Activated CD4-positive, CD25-positive, alpha-beta regulatory T cell treated with anti-CD3 and anti-CD28 coated beads, Interleukin-2, amount 50 U/mL, for 72 hours (primary cell): Measurements from ENCODE around the gene LSM7.

ENCODE experiments used
- DNase-seq: peaks from one replicate; pipeline ENCODE4 v3.0.0; 2021

The LSM7 gene

DNA sequence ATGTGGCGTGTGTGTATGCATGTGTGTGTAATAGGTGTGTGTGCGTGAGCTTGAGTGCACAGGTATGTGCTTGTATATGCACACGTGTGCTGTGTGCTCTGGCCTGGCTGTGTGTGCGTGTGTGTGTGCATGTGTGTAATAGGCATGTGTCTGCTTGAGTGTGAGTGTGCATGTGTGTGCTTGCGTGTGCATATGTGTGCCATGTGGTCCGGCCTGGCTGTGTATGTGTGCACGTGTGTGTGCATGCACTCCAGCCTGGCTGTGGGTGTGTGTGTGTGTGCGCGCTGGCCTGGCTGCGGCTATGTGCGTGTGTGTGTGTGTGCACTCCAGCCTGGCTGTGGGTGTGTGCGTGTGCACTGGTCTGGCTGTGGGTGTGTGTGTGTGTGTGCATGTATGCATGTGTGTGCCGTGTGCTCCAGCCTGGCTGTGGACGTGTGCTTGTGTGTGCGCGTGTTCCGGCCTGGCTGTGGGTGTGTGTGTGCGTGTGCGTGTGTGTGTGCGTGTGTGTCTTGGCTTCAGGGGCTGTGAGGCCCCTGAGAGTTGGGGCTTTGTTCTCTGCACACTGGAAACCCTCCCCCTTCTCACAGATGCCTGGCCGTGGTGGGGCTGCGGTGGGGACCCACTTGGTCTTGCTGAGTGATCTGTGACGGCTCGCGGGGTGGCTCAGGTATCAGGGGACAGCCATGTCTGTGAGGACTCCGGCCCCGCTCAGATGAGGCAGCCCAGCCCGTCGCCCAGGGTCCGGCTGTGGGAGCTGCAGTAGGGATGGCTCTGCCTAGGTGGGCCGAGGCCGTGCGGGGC lies 8.3 kb upstream of the LSM7 start:
- DNase-seq = no peak

- DNase-seq = no peak
Measured at GRCh38 chr19:2335848-2336247, 7.5 kb upstream of the LSM7 start.

GRCh38 chr19:2334986-2335846 lies 6.8 kb upstream of the LSM7 start:
- no peak for DNase-seq

DNA sequence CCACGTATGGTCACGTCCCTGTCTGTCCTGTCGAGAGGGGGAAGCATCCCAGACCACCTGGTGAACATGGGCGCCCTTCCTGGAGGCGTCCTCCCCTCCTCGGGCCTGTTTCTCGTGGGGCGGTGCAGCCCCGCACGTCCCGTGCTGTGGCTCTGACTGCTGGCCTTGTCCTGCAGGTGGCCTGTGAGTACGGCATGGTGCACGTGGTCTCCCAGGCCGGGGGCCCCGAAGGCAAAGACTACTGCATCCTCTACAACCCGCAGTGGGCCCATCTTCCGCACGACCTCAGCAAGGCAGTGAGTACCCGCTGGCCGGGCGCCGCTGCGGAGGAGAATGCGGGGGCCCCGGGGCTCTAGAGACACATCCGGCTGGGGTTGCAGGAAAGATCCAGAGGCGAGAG lies 6.0 kb upstream of the LSM7 start:
- no peak for DNase-seq

DNA sequence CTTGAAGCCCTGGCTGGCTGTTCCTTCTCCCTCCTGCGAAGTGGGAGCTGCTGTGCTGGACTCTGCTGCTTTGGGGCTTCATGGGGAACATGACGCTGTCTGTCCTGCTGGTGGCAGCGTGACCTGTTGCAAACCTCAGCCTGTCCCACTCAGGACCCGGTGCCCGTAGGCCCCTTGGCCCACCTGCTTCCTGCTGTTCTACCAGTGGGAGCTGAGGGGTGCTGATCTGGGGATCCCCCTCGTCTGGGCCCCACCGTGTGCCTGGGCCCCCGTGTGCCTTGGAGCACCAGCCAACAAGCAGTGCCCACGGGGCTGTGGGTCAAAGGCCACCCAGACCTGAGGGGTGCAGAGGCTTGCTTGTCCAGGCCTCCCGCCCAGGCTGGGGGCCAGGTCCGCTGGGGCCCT lies 5.4 kb upstream of the LSM7 start:
- no peak for DNase-seq

- no peak for DNase-seq
Measured at GRCh38 chr19:2333027-2333806, 4.8 kb upstream of the LSM7 start.

- DNase-seq = no peak
Measured at GRCh38 chr19:2332341-2333026, 4.1 kb upstream of the LSM7 start.

GRCh38 chr19:2331601-2332246 lies 3.3 kb upstream of the LSM7 start:
- DNase-seq = no peak

GRCh38 chr19:2330632-2331284 lies 2.4 kb upstream of the LSM7 start:
- no peak for DNase-seq

GRCh38 chr19:2330255-2330631 lies 1.9 kb upstream of the LSM7 start:
- no peak for DNase-seq

GRCh38 chr19:2329501-2329916 lies 1.1 kb upstream of the LSM7 start:
- no peak for DNase-seq

DNA sequence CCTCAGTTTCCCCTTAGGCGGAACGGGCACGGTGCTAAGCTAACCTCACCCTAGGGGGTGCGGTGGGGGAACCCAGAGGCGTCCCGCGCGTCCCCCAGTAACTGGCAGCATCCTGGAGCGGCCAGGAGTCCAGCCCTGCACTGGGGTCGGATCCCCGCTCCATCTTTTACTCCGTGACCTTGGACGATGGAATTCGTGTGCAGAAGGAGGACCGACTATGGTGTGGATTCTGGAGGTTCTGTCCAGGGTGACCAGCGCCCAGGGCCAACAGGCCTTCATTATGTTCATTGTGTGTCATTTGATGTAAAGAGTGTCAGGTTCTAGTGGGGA lies 728 bp upstream of the LSM7 start:
- no peak for DNase-seq

GRCh38 chr19:2327773-2328400 lies 499 bp downstream of the LSM7 start:
- peak; percentile 43 for DNase-seq

DNA sequence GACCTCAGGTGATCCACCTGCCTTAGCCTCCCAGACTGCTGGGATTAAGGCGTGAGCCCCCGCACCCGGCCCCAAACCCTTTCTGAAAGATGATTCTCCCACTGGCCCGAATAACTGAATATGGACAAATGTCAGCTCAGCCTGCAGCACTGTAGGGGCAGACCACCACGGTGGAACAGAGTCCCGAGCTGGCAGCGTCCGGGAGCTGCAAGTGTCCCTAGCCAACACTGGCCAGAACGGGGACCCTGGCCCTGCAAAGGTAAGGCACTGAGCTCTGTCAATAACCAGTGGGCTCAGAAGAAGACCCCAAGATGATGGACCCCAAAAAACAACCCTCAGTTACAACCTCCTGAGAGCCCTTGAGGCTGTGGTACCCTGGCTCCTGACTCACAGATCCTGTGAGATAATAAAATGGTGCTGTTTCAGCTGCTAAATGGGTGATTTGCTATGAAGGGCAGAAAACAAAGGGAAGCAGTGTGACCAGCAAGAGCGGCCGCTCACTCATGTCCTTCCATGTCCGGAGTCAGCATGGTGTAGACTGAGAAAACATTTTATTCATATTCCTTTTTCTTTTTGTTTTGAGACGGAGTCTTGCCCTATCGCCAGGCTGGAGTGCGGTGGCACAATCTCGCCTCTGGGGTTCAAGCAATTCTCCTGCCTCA lies 1.6 kb downstream of the LSM7 start:
- DNase-seq = no peak

- no peak for DNase-seq
Measured at GRCh38 chr19:2325281-2326046, 2.9 kb downstream of the LSM7 start.

DNA sequence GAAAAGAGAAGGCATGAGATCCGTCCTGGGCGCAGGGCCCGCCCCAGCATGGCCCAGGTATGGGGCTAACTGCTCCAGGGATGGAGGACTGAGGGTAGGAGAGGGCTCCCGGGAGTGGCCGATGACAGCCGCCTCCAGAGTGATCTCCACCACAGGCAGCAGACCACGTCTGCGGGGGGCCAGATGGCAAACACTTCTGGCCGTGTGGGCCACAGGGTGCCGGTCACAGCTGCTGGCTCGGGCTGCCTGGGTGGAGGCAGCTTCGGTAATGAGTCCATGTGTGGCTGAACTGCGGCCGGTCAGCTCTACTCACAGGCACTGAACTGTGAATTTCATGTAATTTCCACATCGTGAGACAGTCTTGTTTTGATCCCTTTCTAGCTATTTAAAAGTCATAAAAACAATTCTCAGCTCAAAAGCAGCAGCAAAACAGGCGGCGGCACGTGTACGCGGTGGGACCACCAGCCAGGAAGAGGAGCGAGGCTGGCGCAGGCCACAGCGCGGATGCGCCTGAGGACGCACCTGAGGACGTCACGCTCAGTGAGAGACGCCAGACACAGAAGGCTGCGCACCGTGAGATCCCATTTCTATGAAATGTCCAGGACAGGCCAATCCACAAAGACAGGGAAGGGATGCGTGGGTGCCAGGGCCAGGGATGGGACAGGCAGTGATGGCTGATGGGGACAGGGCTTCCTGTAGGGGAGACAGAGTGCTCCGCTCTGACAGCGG lies 4.0 kb downstream of the LSM7 start:
- no peak for DNase-seq

GRCh38 chr19:2323707-2324106 lies 4.7 kb downstream of the LSM7 start:
- DNase-seq = no peak

DNA sequence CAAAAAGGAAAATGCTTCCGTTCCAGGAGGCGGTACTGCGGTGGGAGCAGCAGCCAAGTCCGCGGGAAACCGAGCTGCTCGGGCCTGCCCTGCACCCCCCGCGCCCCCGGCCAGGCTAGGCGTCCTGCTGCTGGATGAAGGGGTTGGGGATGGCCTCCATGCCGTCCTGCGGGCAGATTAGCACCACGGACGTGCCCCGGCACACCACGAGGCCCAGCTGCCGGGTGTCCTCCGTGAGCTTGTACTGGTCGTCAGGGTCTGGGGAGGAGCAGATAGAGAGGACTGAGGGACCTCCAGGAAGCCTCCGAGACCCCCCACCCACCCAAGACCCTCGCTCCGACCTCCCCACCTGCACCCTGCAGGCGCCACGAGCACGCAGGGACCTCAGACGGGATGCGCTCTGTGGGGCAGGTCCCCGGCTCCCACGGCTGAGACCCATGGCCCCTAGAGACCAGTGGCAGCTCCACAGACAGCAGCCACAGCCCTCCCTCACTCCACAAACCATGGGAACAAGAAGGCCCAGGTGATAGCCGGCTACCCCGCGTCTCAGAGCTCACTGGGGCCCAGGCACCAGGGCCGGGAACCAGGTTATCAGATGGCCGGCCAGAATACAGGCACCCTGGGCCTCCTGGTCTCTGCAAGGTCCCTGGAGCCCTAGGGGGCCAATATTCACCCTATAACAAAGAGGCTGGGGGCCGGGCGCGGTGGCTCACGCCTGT lies 6.7 kb downstream of the LSM7 start:
- no peak for DNase-seq

GRCh38 chr19:2320939-2321338 lies 7.4 kb downstream of the LSM7 start:
- no peak for DNase-seq
